ENCODE data around the gene ZNF556. TPM values are rescaled to one million over a fixed set of nuclear protein-coding genes. Genes with fewer than 3 reads are reported as not detected.

The ZNF556 gene
- polyA plus RNA-seq, 2 of the 4 experiments (the other 2 are of a cell fraction), result not detected

GRCh38 chr19:2866495-2867024 lies 575 bp upstream of the ZNF556 start:
- FAIRE-seq (no peak), ATAC-seq (no peak), DNase-seq (ENCODE audit: low read depth in 1 of 2, low spot score in 1 of 2) (no peak)
- CTCF ChIA-PET, result no interaction called here
- POLR2A ChIA-PET, result interaction anchor here (0.5 kb wide), 1 partner anchor 17 kb away, joined by 3 read pairs; no protein-coding TSS in a partner anchor
- 58% methylated on average over 8 of the region's 8 CpGs for WGBS (ENCODE audit: missing lambda C conversion rate)
- peaks cover 11% of the 10 kb centered on the region; the same call in 2 of the 3 replicates for H3K9me3 ChIP-seq
- TF ChIP-seq, protein P1, sequence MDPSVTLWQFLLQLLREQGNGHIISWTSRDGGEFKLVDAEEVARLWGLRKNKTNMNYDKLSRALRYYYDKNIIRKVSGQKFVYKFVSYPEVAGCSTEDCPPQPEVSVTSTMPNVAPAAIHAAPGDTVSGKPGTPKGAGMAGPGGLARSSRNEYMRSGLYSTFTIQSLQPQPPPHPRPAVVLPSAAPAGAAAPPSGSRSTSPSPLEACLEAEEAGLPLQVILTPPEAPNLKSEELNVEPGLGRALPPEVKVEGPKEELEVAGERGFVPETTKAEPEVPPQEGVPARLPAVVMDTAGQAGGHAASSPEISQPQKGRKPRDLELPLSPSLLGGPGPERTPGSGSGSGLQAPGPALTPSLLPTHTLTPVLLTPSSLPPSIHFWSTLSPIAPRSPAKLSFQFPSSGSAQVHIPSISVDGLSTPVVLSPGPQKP (IDR thresholded peaks at IDR 0.05; ENCODE audit: low read depth, low read length), result no peak
- no peak for TF ChIP-seq HOXB5 (CRISPR knock-in tag; IDR thresholded peaks at IDR 0.05)
- TF ChIP-seq RFX5 (IDR thresholded peaks at IDR 0.05), result no peak
- no peak overlapping the region for H3K4me3 ChIP-seq
- no peaks in the 10 kb centered on the region for H3K4me1 ChIP-seq
- H3K4me2 ChIP-seq, result no peak overlapping the region
- H3K27ac ChIP-seq, result no peak overlapping the region

DNA sequence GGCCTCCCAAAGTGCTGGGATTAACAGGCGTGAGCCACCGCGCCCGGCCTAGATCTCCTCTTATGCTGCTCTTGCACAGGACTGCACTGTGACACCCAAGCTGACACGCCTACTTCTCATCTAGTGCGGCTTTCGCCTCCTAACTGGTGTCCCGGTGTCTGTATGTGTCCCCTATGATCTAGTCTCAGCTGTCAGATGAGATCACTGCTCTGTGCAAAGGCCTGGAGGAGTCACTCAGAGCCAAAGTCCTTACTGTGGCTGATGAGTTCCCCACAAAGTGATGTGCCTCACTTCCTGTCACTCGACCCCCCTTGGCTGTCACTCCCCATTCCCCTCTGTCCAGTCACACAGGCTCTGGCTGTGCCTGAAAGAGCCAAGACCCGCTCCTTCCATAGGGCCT lies 2.5 kb downstream of the ZNF556 start:
- Histone ChIP-seq H3K27ac (no peak overlapping the region), H3K4me3 (no peak overlapping the region), H3K4me2 (no peak overlapping the region), H3K9me3 (peaks cover 16% of the 10 kb centered on the region; the same call in 2 of the 3 replicates), H3K4me1 (no peaks in the 10 kb centered on the region)
- TF ChIP-seq RCOR1 (IDR thresholded peaks at IDR 0.05; ENCODE audit: low read depth, low read length) (no peak), CHD4 (IDR thresholded peaks at IDR 0.05; ENCODE audit: borderline replicate concordance) (no peak), HOXA7 (CRISPR knock-in tag; IDR thresholded peaks at IDR 0.05) (no peak), HMGXB4 (CRISPR knock-in tag; IDR thresholded peaks at IDR 0.05; ENCODE audit: borderline replicate concordance) (no peak), JUN (IDR thresholded peaks at IDR 0.05) (no peak), NPAS2 (CRISPR knock-in tag; IDR thresholded peaks at IDR 0.05; ENCODE audit: borderline replicate concordance) (no peak), FOXS1 (CRISPR knock-in tag; IDR thresholded peaks at IDR 0.05) (no peak), POLR2A (IDR thresholded peaks at IDR 0.05; ENCODE audit: low read length) (no peak), EHF (CRISPR knock-in tag; IDR thresholded peaks at IDR 0.05) (no peak), ZFP36 (IDR thresholded peaks at IDR 0.05; ENCODE audit: borderline replicate concordance, partially characterized antibody) (no peak), BHLHE40 (IDR thresholded peaks at IDR 0.05; ENCODE audit: low read depth, low read length) (no peak), HDAC2 (IDR thresholded peaks at IDR 0.05) (no peak), ZSCAN20 (CRISPR knock-in tag; IDR thresholded peaks at IDR 0.05) (no peak), KDM1A (IDR thresholded peaks at IDR 0.05; ENCODE audit: low read depth) (no peak), TFCP2L1 (CRISPR knock-in tag; IDR thresholded peaks at IDR 0.05) (no peak), HEYL (CRISPR knock-in tag; IDR thresholded peaks at IDR 0.05) (no peak), NFE2L2 (conservative IDR thresholded peaks at IDR 0.05; ENCODE audit: low read length) (no peak), ZC3H11A (IDR thresholded peaks at IDR 0.05) (no peak), CHD2 (IDR thresholded peaks at IDR 0.05; ENCODE audit: low read length, partially characterized antibody) (no peak)
- TF ChIP-seq, protein P1 (IDR thresholded peaks at IDR 0.05; ENCODE audit: low read depth, low read length), result no peak
- ATAC-seq (no peak), DNase-seq (ENCODE audit: low read depth in 1 of 2, low spot score in 1 of 2) (no peak), FAIRE-seq (no peak)
- CTCF ChIA-PET, result interaction anchor here (0.6 to 1.3 kb wide), 2 partner anchors 15 to 403 kb away, joined by 3 to 5 read pairs; no protein-coding TSS in a partner anchor
- POLR2A ChIA-PET, result no interaction called here
- 60% methylated on average over 10 of the region's 10 CpGs for WGBS (ENCODE audit: missing lambda C conversion rate)

Measured in A549 (cell line).